ENCODE results near the gene MYO1E.
A peak's percentile ranks its signal among the peaks of the same experiment; 100 is the strongest.
"Not testable (repeated sequence)": the region's sequence is repeated elsewhere in the genome, so short reads cannot be mapped to it uniquely, and the experiment has no call there.

MYO1E gene

GRCh38 chr15:59372352-59373211, at the start of gene MYO1E:
Gene MYO1E, minus strand, starts transcription at chr15:59372871. Its CDS starts 371 bp downstream, at chr15:59372500.
- FAIRE-seq: peak; percentile 90
- peak; percentile 65 for DNase-seq (ENCODE audit: extremely low spot score, insufficient read length, low read depth)

GRCh38 chr15:59420986-59421618, 48.4 kb upstream of the MYO1E start:
- no peak for FAIRE-seq
- no peak for DNase-seq (ENCODE audit: extremely low spot score, insufficient read length, low read depth)

GRCh38 chr15:59420108-59420507, 47.4 kb upstream of the MYO1E start:
- no peak for DNase-seq (ENCODE audit: extremely low spot score, insufficient read length, low read depth)
- peak; percentile 57 for FAIRE-seq

- FAIRE-seq (peak; percentile 12), DNase-seq (ENCODE audit: extremely low spot score, insufficient read length, low read depth) (no peak)
Measured at GRCh38 chr15:59419170-59419569, 46.5 kb upstream of the MYO1E start.

GRCh38 chr15:59416816-59417215, 44.1 kb upstream of the MYO1E start:
- DNase-seq (ENCODE audit: extremely low spot score, insufficient read length, low read depth) (no peak), FAIRE-seq (no peak)

GRCh38 chr15:59413577-59413976, 40.9 kb upstream of the MYO1E start:
- no peak for DNase-seq (ENCODE audit: extremely low spot score, insufficient read length, low read depth)
- FAIRE-seq: peak; percentile 21

- no peak for DNase-seq (ENCODE audit: extremely low spot score, insufficient read length, low read depth)
- FAIRE-seq: peak; percentile 92
Measured at GRCh38 chr15:59410391-59410896, 37.8 kb upstream of the MYO1E start.

GRCh38 chr15:59407946-59408345, 35.3 kb upstream of the MYO1E start:
- FAIRE-seq: no peak
- DNase-seq (ENCODE audit: extremely low spot score, insufficient read length, low read depth): no peak

- FAIRE-seq (peak; percentile 81), DNase-seq (ENCODE audit: extremely low spot score, insufficient read length, low read depth) (no peak)
Measured at GRCh38 chr15:59406446-59406845, 33.8 kb upstream of the MYO1E start.

- FAIRE-seq (no peak), DNase-seq (ENCODE audit: extremely low spot score, insufficient read length, low read depth) (no peak)
Measured at GRCh38 chr15:59405079-59405478, 32.4 kb upstream of the MYO1E start.

GRCh38 chr15:59401824-59402569, 29.3 kb upstream of the MYO1E start:
- FAIRE-seq: no peak
- no peak for DNase-seq (ENCODE audit: extremely low spot score, insufficient read length, low read depth)

GRCh38 chr15:59401051-59401823, 28.6 kb upstream of the MYO1E start:
- peak; percentile 18 for FAIRE-seq
- DNase-seq (ENCODE audit: extremely low spot score, insufficient read length, low read depth): not testable (repeated sequence)

GRCh38 chr15:59400103-59400813, 27.6 kb upstream of the MYO1E start:
- FAIRE-seq (no peak), DNase-seq (ENCODE audit: extremely low spot score, insufficient read length, low read depth) (no peak)

GRCh38 chr15:59399465-59400102, 26.9 kb upstream of the MYO1E start:
- FAIRE-seq (peak; percentile 99), DNase-seq (ENCODE audit: extremely low spot score, insufficient read length, low read depth) (peak; percentile 36)

GRCh38 chr15:59398220-59398619, 25.5 kb upstream of the MYO1E start:
- no peak for DNase-seq (ENCODE audit: extremely low spot score, insufficient read length, low read depth)
- FAIRE-seq: no peak

- peak; percentile 31 for FAIRE-seq
Measured at GRCh38 chr15:59396679-59397078, 24.0 kb upstream of the MYO1E start.

GRCh38 chr15:59396211-59396610, 23.5 kb upstream of the MYO1E start:
- FAIRE-seq (peak; percentile 21), DNase-seq (ENCODE audit: extremely low spot score, insufficient read length, low read depth) (no peak)

More at GRCh38 chr15:59396679-59397078, 24.0 kb upstream of the MYO1E start:
- DNase-seq (ENCODE audit: extremely low spot score, insufficient read length, low read depth): no peak

- DNase-seq (ENCODE audit: extremely low spot score, insufficient read length, low read depth) (no peak), FAIRE-seq (no peak)
Measured at GRCh38 chr15:59394166-59394661, 21.5 kb upstream of the MYO1E start.

Data from GM18507 (cell line).